H9 (cell line): ENCODE measurements around the gene PRR9. TPM values are rescaled to one million over a fixed set of nuclear protein-coding genes. Genes with fewer than 3 reads are reported as not detected.

Source experiments
- DNase-seq: peaks from one replicate; pipeline ENCODE4 v3.0.0-alpha.2; 2017
- H2AFZ ChIP-seq: one replicate; pipeline ENCODE4 v1.6.1; 2013; ENCODE audit warnings: mild to moderate bottlenecking, low read length, control low read depth, moderate library complexity
- H2AK5ac ChIP-seq: 2 replicates; pipeline ENCODE4 v1.6.1; 2013; ENCODE audit warnings: low read length, control low read depth, mixed read lengths; ENCODE audit not compliant: insufficient read length
- H2BK120ac ChIP-seq: one replicate; pipeline ENCODE4 v1.6.1; 2013; ENCODE audit warnings: low read depth, mild to moderate bottlenecking, low read length, control low read depth, inconsistent platforms; ENCODE audit not compliant: poor library complexity, severe bottlenecking
- H2BK12ac ChIP-seq: 2 replicates; pipeline ENCODE4 v1.6.1; 2013; ENCODE audit warnings: low read length, control low read depth, mixed read lengths, low read depth; ENCODE audit not compliant: insufficient read length
- H2BK15ac ChIP-seq: 2 replicates; pipeline ENCODE4 v1.6.1; 2013; ENCODE audit warnings: low read depth, low read length, control low read depth
- H2BK20ac ChIP-seq: one replicate; pipeline ENCODE4 v1.6.1; 2013; ENCODE audit warnings: low read depth, mild to moderate bottlenecking, low read length, control low read depth, inconsistent platforms; ENCODE audit not compliant: poor library complexity, severe bottlenecking
- H2BK5ac ChIP-seq: 2 replicates; pipeline ENCODE4 v1.6.1; 2013; ENCODE audit warnings: low read length, control low read depth, mixed read lengths; ENCODE audit not compliant: insufficient read length
- H3K14ac ChIP-seq: 2 replicates; pipeline ENCODE4 v1.6.1; 2013; ENCODE audit warnings: low read length, control low read depth; ENCODE audit not compliant: insufficient read depth
- H3K18ac ChIP-seq: 2 replicates; pipeline ENCODE4 v1.6.1; 2013; ENCODE audit warnings: low read depth, mild to moderate bottlenecking, mixed read lengths, low read length, control low read depth; ENCODE audit not compliant: insufficient read length
- H3K23ac ChIP-seq: 2 replicates; pipeline ENCODE4 v1.6.1; 2013; ENCODE audit warnings: low read length, control low read depth, mixed read lengths, low read depth; ENCODE audit not compliant: insufficient read length
- H3K23me2 ChIP-seq: 2 replicates; pipeline ENCODE4 v1.6.1; 2013; ENCODE audit warnings: low read depth, mild to moderate bottlenecking, mixed read lengths, low read length, control low read depth; ENCODE audit not compliant: insufficient read length, poor library complexity, severe bottlenecking
- H3K27ac ChIP-seq: 2 replicates; pipeline ENCODE4 v1.5.1; 2013; ENCODE audit warnings: low read length, control low read depth, mixed read lengths, low read depth; ENCODE audit not compliant: insufficient read length
- H3K27me3 ChIP-seq: 2 replicates; pipeline ENCODE4 v1.6.1; 2013; ENCODE audit warnings: low read length, control low read depth, inconsistent platforms; ENCODE audit not compliant: insufficient read depth
- H3K4ac ChIP-seq: 2 replicates; pipeline ENCODE4 v1.6.1; 2013; ENCODE audit warnings: low read depth, mild to moderate bottlenecking, control low read depth, inconsistent platforms, low read length, moderate library complexity
- H3K4me1 ChIP-seq: 2 replicates; pipeline ENCODE4 v1.6.1; 2013; ENCODE audit warnings: low read length, control low read depth, inconsistent platforms; ENCODE audit not compliant: insufficient read depth
- H3K4me2 ChIP-seq: 2 replicates; pipeline ENCODE4 v1.6.1; 2013; ENCODE audit warnings: low read length, control low read depth, mixed read lengths; ENCODE audit not compliant: insufficient read length, insufficient read depth
- H3K56ac ChIP-seq: 2 replicates; pipeline ENCODE4 v1.6.1; 2013; ENCODE audit warnings: low read depth, mild to moderate bottlenecking, mixed read lengths, low read length, control low read depth; ENCODE audit not compliant: insufficient read length
- H3K79me1 ChIP-seq: 2 replicates; pipeline ENCODE4 v1.6.1; 2013; ENCODE audit warnings: low read depth, mild to moderate bottlenecking, moderate library complexity, low read length, control low read depth, inconsistent platforms; ENCODE audit not compliant: insufficient read depth, poor library complexity, severe bottlenecking
- H3K79me2 ChIP-seq: 2 replicates; pipeline ENCODE4 v1.6.1; 2013; ENCODE audit warnings: low read length, control low read depth, inconsistent platforms; ENCODE audit not compliant: insufficient read depth
- H3K9ac ChIP-seq: 2 replicates; pipeline ENCODE4 v1.6.1; 2013; ENCODE audit warnings: low read length, control low read depth, mixed read lengths; ENCODE audit not compliant: insufficient read length; ENCODE audit errors: extremely low read depth
- H3K9me3 ChIP-seq: one replicate; pipeline ENCODE4 v1.6.1; 2013; ENCODE audit warnings: low read depth, low read length, inconsistent platforms; ENCODE audit not compliant: control insufficient read depth
- H3T11ph ChIP-seq: one replicate; pipeline ENCODE4 v1.6.1; 2013; ENCODE audit warnings: mild to moderate bottlenecking, low read length, control low read depth, inconsistent platforms
- H4K20me1 ChIP-seq: one replicate; pipeline ENCODE4 v1.6.1; 2013; ENCODE audit not compliant: control insufficient read depth, insufficient read length, insufficient read depth
- H4K5ac ChIP-seq: 2 replicates; pipeline ENCODE4 v1.6.1; 2013; ENCODE audit warnings: low read depth, mild to moderate bottlenecking, mixed read lengths, low read length, control low read depth; ENCODE audit not compliant: insufficient read length
- H4K8ac ChIP-seq: replicated peaks from 2 replicates; pipeline ENCODE4 v1.6.1; 2013; ENCODE audit warnings: low read length, control low read depth, mixed read lengths, low read depth; ENCODE audit not compliant: insufficient read length
- H4K91ac ChIP-seq: 2 replicates; pipeline ENCODE4 v1.6.1; 2013; ENCODE audit warnings: low read depth, mild to moderate bottlenecking, moderate library complexity, mixed read lengths, low read length, control low read depth; ENCODE audit not compliant: insufficient read length
- H3K27ac Mint-ChIP-seq, 3 experiments: 2 replicates in 2 of 3; 3 replicates in 1 of 3; pipeline ENCODE4 v1.8.0; 2020 to 2021; ENCODE audit warnings: mixed read lengths in 3 of 3, mild to moderate bottlenecking in 1 of 3, moderate library complexity in 1 of 3
- H3K27me3 Mint-ChIP-seq: 2 replicates; pipeline ENCODE4 v1.8.0; 2021; ENCODE audit warnings: low read depth, mild to moderate bottlenecking, moderate library complexity, mixed read lengths
- H3K36me3 Mint-ChIP-seq, 3 experiments: 2 replicates in 2 of 3; 3 replicates in 1 of 3; pipeline ENCODE4 v1.8.0; 2020 to 2021; ENCODE audit warnings: low read depth in 3 of 3, mixed read lengths in 3 of 3; ENCODE audit not compliant: insufficient read depth in 1 of 3
- H3K4me1 Mint-ChIP-seq, 2 experiments: 2 replicates each; pipeline ENCODE4 v1.8.0; 2020; ENCODE audit warnings: mixed read lengths in 2 of 2
- H3K4me3 Mint-ChIP-seq, 2 experiments: 2 replicates in 1 of 2; 3 replicates in 1 of 2; pipeline ENCODE4 v1.8.0; 2020 to 2021; ENCODE audit warnings: mild to moderate bottlenecking in 2 of 2, mixed read lengths in 2 of 2, moderate library complexity in 1 of 2
- H3K9me3 Mint-ChIP-seq, 2 experiments: 2 replicates in 1 of 2; 3 replicates in 1 of 2; pipeline ENCODE4 v1.8.0; 2020; ENCODE audit warnings: mild to moderate bottlenecking in 2 of 2, mixed read lengths in 2 of 2, moderate library complexity in 1 of 2
- WGBS: extraction: QIAGEN DNeasy Blood & Tissue Kit; methylation state at CpG from one replicate; pipeline ENCODE4 v1.1.7; 2013; ENCODE audit warnings: missing lambda C conversion rate, low lambda C conversion rate, mixed read lengths; ENCODE audit not compliant: insufficient read length; ENCODE audit errors: extremely low coverage; 5-methylcytosine and 5-hydroxymethylcytosine counted together
- total RNA-seq: library from RNA; stranded (reverse); gene quantifications from 2 replicates; pipeline ENCODE4 v1.2.1, GENCODE V29; 2021
- TF ChIP-seq, protein P1 (sequence below): fragments of 200-600 bp; sonication (generic); conservative IDR thresholded peaks from 3 replicates; pipeline ENCODE4 v1.8.0; 2021; ENCODE audit warnings: antibody characterized with exemption, mild to moderate bottlenecking

PRR9 gene
- total RNA-seq, 1 experiment from 2014 or later, result not detected

DNA sequence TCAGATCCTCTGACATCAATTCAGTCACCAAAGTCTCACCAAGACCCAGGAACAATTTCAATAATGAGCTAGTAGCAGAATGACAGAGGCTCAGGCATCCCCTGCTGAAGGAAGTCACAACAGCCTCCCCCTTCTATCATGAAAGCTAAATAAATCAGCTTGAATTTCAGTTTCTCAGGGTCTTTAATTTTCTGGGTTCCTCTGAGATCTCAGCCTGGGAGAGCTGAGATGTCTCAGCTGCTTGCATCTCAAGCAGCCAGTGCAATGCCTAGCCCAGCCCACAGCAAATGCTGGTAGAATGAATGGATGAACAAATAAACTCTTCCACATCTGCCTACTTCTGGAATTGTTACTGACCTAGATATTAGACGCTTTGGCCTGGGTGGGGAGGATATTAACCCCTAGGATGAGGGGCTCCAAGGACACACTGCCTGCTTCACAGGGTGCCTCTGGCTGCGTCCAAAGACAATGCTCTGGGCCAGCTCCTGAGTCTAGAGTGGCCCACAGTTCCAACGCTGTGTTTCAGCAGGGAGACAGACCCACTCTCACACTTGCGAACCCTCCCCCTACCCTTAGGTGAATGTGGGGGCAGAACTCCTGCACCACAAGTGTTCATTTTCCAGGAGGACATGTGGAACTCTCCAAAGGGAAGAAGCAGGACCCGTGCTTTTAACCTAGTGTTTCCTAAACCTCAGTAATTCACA, 30.9 kb downstream of the PRR9 start:
- no peak overlapping the region for H3K14ac ChIP-seq
- H2BK15ac ChIP-seq, result no peak overlapping the region
- no peaks in the 10 kb centered on the region for H3K79me1 ChIP-seq
- Mint-ChIP-seq H3K36me3 (peaks cover 0 to 7% (median 0%) of the 10 kb centered on the region in 3 experiments; a peak in 2 of 7 replicates), H3K27ac (no peak overlapping the region), H3K4me3 (no peak overlapping the region), H3K27me3 (peaks cover 15% of the 10 kb centered on the region), H3K9me3 (peaks cover 8 to 19% of the 10 kb centered on the region in 2 experiments; a peak in 4 of 5 replicates), H3K4me1 (no peaks in the 10 kb centered on the region)
- no peaks in the 10 kb centered on the region for H3K9me3 ChIP-seq
- H2AFZ ChIP-seq, result no peak overlapping the region
- H3K27ac ChIP-seq, result no peak overlapping the region
- no peak overlapping the region for H4K91ac ChIP-seq
- H3K4ac ChIP-seq, result no peak overlapping the region
- TF ChIP-seq, protein P1, sequence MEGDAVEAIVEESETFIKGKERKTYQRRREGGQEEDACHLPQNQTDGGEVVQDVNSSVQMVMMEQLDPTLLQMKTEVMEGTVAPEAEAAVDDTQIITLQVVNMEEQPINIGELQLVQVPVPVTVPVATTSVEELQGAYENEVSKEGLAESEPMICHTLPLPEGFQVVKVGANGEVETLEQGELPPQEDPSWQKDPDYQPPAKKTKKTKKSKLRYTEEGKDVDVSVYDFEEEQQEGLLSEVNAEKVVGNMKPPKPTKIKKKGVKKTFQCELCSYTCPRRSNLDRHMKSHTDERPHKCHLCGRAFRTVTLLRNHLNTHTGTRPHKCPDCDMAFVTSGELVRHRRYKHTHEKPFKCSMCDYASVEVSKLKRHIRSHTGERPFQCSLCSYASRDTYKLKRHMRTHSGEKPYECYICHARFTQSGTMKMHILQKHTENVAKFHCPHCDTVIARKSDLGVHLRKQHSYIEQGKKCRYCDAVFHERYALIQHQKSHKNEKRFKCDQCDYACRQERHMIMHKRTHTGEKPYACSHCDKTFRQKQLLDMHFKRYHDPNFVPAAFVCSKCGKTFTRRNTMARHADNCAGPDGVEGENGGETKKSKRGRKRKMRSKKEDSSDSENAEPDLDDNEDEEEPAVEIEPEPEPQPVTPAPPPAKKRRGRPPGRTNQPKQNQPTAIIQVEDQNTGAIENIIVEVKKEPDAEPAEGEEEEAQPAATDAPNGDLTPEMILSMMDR, result no peak
- H3K23me2 ChIP-seq, result peaks cover 4% of the 10 kb centered on the region
- H2BK20ac ChIP-seq, result no peak overlapping the region
- H3T11ph ChIP-seq, result no peak overlapping the region
- H3K27me3 ChIP-seq, result no peaks in the 10 kb centered on the region
- no peak overlapping the region for H3K4me2 ChIP-seq
- no peaks in the 10 kb centered on the region for H3K79me2 ChIP-seq
- H4K8ac ChIP-seq, result no peak overlapping the region
- H3K56ac ChIP-seq, result no peak overlapping the region
- H4K5ac ChIP-seq, result no peak overlapping the region
- H2BK12ac ChIP-seq, result no peak overlapping the region
- no peak for DNase-seq
- H4K20me1 ChIP-seq, result peaks cover 7% of the 10 kb centered on the region
- H3K23ac ChIP-seq, result no peak overlapping the region
- no peak overlapping the region for H2AK5ac ChIP-seq
- H3K18ac ChIP-seq, result no peak overlapping the region
- H2BK120ac ChIP-seq, result no peak overlapping the region
- no peak overlapping the region for H3K9ac ChIP-seq
- no peaks in the 10 kb centered on the region for H3K4me1 ChIP-seq
- WGBS, result no CpG with 5 or more reads among the region's 5 CpGs
- H2BK5ac ChIP-seq, result no peak overlapping the region
